Measurements from ENCODE around the gene LYVE1. TPM values are rescaled to one million over a fixed set of nuclear protein-coding genes. Genes with fewer than 3 reads are reported as not detected.

Gene LYVE1
- total RNA-seq, 1 experiment from 2014 or later, result not detected

GRCh38 chr11:10522921-10523320, 45.5 kb downstream of the LYVE1 start:
- no peak for DNase-seq (ENCODE audit: low read depth)

GRCh38 chr11:10522276-10522675, 46.2 kb downstream of the LYVE1 start:
- DNase-seq (ENCODE audit: low read depth), result no peak

DNA sequence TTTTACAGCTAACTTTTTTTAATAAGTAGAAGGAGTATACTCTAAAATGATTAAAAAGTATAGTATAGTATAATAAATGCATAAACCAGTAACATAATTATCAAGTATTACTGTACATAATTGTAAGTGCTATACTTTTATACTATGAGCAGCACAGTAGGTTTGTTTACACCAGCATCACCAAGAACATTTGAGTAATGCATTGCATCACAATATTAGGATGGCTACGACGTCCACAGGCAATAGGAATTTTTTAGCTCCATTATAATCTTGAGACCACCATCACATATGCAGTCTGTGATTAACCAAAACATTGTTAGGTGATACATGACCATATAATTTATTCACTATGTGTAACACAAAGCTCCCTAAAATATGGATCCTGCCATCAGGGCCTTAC, 47.9 kb downstream of the LYVE1 start:
- no peak for DNase-seq (ENCODE audit: low read depth)

DNA sequence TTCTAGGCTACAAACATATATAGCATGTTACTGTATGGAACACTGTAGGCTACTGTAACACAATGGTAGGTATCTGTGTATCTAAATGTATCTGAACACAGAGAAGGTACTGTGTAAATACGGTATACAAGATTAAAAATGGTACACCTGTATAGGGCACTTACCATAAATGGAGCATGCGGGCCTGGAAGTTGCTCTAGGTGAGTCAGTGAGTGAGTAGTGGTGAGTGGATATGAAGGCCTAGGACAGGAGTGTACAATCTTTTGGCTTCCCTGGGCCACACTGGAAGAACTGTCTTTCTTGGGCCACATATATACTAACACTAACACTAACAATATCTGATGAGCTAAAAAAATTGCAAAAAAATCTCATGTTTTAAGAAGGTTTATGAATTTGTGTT, 48.8 kb downstream of the LYVE1 start:
- DNase-seq (ENCODE audit: low read depth), result no peak

DNA sequence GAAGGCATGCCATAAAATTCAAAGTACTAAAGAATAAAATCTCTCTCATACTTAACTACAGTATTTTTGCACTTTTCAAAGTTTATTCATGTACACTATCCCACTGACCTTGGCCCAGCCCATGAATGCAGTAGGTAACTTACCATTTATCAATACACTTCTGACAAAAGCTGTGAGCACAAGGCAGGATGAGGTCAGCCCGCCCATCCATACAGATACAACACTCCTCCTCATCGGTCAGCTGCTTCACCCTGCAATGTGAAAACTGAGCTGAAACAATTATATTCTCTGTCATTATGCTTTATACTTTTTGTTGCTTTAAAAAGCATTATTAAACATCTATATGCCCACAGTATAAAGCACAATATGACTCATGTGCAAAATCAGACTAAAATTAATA, 49.6 kb downstream of the LYVE1 start:
- no peak for DNase-seq (ENCODE audit: low read depth)

- no peak for DNase-seq (ENCODE audit: low read depth)
Measured at GRCh38 chr11:10518123-10518522, 50.3 kb downstream of the LYVE1 start.

- no peak for DNase-seq (ENCODE audit: low read depth)
Measured at GRCh38 chr11:10515418-10515817, 53.0 kb downstream of the LYVE1 start.

DNA sequence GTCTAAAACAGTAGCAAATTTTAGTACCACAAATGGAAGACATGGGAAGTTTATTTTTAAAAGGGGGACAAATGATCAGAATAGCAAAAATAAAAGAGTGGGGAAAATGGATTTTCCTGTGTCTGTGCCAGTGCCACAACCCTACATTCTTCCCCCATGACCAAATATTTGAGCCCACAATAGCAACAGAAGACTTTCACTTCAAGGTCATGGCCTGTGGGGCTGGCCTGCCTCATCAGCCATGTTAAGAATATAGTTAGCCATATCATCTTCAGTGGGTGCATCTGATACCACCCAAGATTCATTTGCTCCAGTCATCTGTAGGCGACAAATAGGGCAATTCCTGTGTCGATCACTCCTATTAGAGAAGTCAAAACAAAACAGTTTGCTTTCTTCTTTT, 53.8 kb downstream of the LYVE1 start:
- DNase-seq (ENCODE audit: low read depth), result no peak

- no peak for DNase-seq (ENCODE audit: low read depth)
Measured at GRCh38 chr11:10514202-10514601, 54.3 kb downstream of the LYVE1 start.

- no peak for DNase-seq (ENCODE audit: low read depth)
Measured at GRCh38 chr11:10511181-10511621, 57.3 kb downstream of the LYVE1 start.

Other genes with a start within 250 kb of the LYVE1 start
- gene AMPD3, start 113.4 kb downstream of the LYVE1 start, total RNA-seq (2014; rRNA removed; shearing (Covaris generic)), result 1.3 and 2.0 TPM in 2 replicates
- 11.5 and 27.4 TPM in 2 replicates for gene RNF141, start 27.5 kb downstream of the LYVE1 start, total RNA-seq (2014; rRNA removed; shearing (Covaris generic))
- gene IRAG1, start 125.1 kb upstream of the LYVE1 start, total RNA-seq (2014; rRNA removed; shearing (Covaris generic)), result not detected in 2 replicates
- 14.3 and 15.0 TPM in 2 replicates for gene CTR9, start 182.6 kb upstream of the LYVE1 start, total RNA-seq (2014; rRNA removed; shearing (Covaris generic))
- gene EIF4G2, start 240.3 kb upstream of the LYVE1 start, total RNA-seq (2014; rRNA removed; shearing (Covaris generic)), result 812 and 943 TPM in 2 replicates

Measured in Daoy (cell line).